ENCODE measurements around the gene BLTP2. TPM values are rescaled to one million over a fixed set of nuclear protein-coding genes. Genes with fewer than 3 reads are reported as not detected.
A peak's percentile ranks its signal among the peaks of the same experiment; 100 is the strongest.
"Not testable (repeated sequence)": the region's sequence is repeated elsewhere in the genome, so short reads cannot be mapped to it uniquely, and the experiment has no call there.

The BLTP2 gene
- total RNA-seq, 1 experiment from 2014 or later: 137 TPM

DNA sequence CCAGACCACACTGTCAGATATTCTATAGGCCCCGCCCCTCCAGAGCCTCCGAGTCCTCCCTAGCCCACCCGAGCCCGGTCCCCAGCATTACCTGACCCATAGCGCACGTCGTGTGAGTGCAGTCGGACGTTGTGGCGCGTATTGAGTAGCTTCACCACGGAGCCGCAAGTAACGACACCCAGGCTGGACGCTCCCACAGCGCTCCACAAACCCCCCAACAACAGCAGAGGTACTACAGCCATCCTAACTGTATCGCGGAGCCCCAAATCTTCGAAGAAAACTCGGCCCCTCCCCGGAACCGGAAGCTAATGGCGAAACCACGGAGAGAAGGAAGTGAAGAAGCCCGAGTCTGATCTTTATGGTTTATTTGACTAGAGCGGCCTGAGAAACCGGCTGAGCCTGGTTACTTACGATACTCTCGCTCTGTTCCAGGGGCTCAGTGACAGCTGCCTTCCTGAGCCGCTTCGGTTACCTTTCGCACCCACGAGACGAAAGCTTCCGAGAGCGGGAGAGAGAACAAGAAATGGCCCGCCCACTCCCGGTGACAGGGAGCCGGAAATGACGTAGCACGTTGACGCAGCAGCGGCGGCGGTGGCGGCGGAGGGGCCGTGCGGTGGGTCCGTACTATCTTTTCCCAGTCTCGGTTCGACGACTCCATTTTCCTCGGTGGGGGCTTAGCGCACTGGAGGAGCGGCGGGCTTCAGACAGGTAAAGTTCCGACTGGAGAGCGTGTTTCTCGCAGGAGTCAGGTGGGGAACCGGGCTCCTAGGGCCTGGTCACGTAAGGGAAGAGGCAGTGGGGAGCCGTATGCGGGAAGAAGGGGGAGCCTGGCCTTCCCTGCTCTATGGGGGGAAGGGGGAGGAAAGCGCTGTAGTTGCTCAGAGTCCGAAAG lies 16.9 kb upstream of the BLTP2 start, which contains the start of the genes SDF2 and SUPT6H:
Gene SDF2 (minus strand): TSS at position 272 of the 892 bp plus-strand sequence. CDS start 30 bp downstream, at position 242.
Gene SUPT6H (plus strand): TSS at position 571 of the 892 bp plus-strand sequence. CDS start 11,197 bp downstream, outside the sequence.
- Histone ChIP-seq H3K4me1 (ENCODE audit: insufficient read depth, low read length) (peaks cover 2% of the 10 kb centered on the region; the same call in 1 of the 2 replicates), H3T11ph (ENCODE audit: low read length) (no peak within 1 kb of the TSS), H3K27me3 (ENCODE audit: insufficient read depth, low read length) (no peaks in the 10 kb centered on the region), H3K23me2 (ENCODE audit: insufficient read length, low read depth, low read length, poor library complexity, severe bottlenecking) (peaks cover 5% of the 10 kb centered on the region), H3K56ac (ENCODE audit: insufficient read length, low read depth, low read length) (no peak within 1 kb of the TSS), H3K4ac (ENCODE audit: low read depth, low read length) (no peak within 1 kb of the TSS), H4K91ac (ENCODE audit: insufficient read length, low read depth, low read length) (no peak within 1 kb of the TSS), H2BK5ac (ENCODE audit: insufficient read length, low read length) (peak within 1 kb of the TSS; percentile 55), H3K18ac (ENCODE audit: insufficient read length, low read depth, low read length) (peak within 1 kb of the TSS; percentile 82), H4K20me1 (ENCODE audit: control insufficient read depth, insufficient read depth, insufficient read length) (no peaks in the 10 kb centered on the region), H3K9me3 (ENCODE audit: control insufficient read depth, low read depth, low read length) (no peaks in the 10 kb centered on the region), H2AK5ac (ENCODE audit: insufficient read length, low read length) (no peak within 1 kb of the TSS), H3K23ac (ENCODE audit: insufficient read length, low read depth, low read length) (no peak within 1 kb of the TSS), H3K9ac (ENCODE audit: extremely low read depth, insufficient read length, low read length) (peak within 1 kb of the TSS; percentile 93), H2AFZ (ENCODE audit: low read length) (peak within 1 kb of the TSS; percentile 93), H2BK15ac (ENCODE audit: low read depth, low read length) (no peak within 1 kb of the TSS), H3K27ac (ENCODE audit: insufficient read length, low read depth, low read length) (peak within 1 kb of the TSS; percentile 47), H4K5ac (ENCODE audit: insufficient read length, low read depth, low read length) (no peak within 1 kb of the TSS), H3K4me2 (ENCODE audit: insufficient read depth, insufficient read length, low read length) (peak within 1 kb of the TSS; percentile 95), H3K79me2 (ENCODE audit: insufficient read depth, low read length) (peaks cover 25% of the 10 kb centered on the region; the same call in 1 of the 2 replicates), H3K79me1 (ENCODE audit: insufficient read depth, low read depth, low read length, poor library complexity, severe bottlenecking) (peaks cover 3% of the 10 kb centered on the region), H3K14ac (ENCODE audit: insufficient read depth, low read length) (peak within 1 kb of the TSS; percentile 83), H2BK12ac (ENCODE audit: insufficient read length, low read depth, low read length) (no peak within 1 kb of the TSS), H2BK20ac (ENCODE audit: low read depth, low read length, poor library complexity, severe bottlenecking) (no peak within 1 kb of the TSS), H2BK120ac (ENCODE audit: low read depth, low read length, poor library complexity, severe bottlenecking) (no peak within 1 kb of the TSS), H4K8ac (replicated peaks; ENCODE audit: insufficient read length, low read depth, low read length) (no peak within 1 kb of the TSS)
- Mint-ChIP-seq H3K4me3 (peak within 1 kb of the TSS; percentile 100), H3K4me1 (peaks cover 16 to 20% of the 10 kb centered on the region in 2 experiments), H3K27me3 (ENCODE audit: low read depth) (no peaks in the 10 kb centered on the region; the same call in 1 of the 2 replicates), H3K9me3 (peaks cover 28 to 33% of the 10 kb centered on the region in 2 experiments), H3K27ac (peak within 1 kb of the TSS; percentile 100), H3K36me3 (ENCODE audit: insufficient read depth in 1 of 3, low read depth in 3 of 3) (peaks cover 36 to 58% (median 56%) of the 10 kb centered on the region in 3 experiments)
- peak; percentile 95 for DNase-seq
- TF ChIP-seq, protein P1, sequence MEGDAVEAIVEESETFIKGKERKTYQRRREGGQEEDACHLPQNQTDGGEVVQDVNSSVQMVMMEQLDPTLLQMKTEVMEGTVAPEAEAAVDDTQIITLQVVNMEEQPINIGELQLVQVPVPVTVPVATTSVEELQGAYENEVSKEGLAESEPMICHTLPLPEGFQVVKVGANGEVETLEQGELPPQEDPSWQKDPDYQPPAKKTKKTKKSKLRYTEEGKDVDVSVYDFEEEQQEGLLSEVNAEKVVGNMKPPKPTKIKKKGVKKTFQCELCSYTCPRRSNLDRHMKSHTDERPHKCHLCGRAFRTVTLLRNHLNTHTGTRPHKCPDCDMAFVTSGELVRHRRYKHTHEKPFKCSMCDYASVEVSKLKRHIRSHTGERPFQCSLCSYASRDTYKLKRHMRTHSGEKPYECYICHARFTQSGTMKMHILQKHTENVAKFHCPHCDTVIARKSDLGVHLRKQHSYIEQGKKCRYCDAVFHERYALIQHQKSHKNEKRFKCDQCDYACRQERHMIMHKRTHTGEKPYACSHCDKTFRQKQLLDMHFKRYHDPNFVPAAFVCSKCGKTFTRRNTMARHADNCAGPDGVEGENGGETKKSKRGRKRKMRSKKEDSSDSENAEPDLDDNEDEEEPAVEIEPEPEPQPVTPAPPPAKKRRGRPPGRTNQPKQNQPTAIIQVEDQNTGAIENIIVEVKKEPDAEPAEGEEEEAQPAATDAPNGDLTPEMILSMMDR (conservative IDR thresholded peaks at IDR 0.05): no peak
- WGBS (ENCODE audit: extremely low coverage, insufficient read length, low lambda C conversion rate): no CpG with 5 or more reads among the region's 66 CpGs

DNA sequence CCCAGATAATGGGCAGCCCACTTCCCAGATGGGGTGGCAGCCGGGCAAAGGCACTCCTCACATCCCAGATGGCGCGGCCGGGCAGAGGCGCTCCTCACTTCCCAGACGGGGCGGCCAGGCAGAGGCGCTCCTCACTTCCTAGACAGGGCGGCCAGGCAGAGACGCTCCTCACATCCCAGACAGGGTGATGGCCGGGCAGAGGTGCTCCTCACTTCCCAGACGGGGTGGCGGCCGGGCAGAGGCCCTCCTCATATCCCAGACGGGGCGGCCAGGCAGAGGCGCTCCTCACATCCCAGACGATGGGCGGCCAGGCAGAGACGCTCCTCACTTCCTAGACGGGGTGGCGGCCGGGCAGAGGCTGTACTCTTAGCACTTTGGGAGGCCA lies 14.5 kb upstream of the BLTP2 start:
- H3K56ac ChIP-seq (ENCODE audit: insufficient read length, low read depth, low read length); H3K27me3 ChIP-seq (ENCODE audit: insufficient read depth, low read length); H3K27ac ChIP-seq (ENCODE audit: insufficient read length, low read depth, low read length); H3K27ac Mint-ChIP-seq; H4K20me1 ChIP-seq (ENCODE audit: control insufficient read depth, insufficient read depth, insufficient read length); H3K4ac ChIP-seq (ENCODE audit: low read depth, low read length); H2AK5ac ChIP-seq (ENCODE audit: insufficient read length, low read length); H2BK5ac ChIP-seq (ENCODE audit: insufficient read length, low read length); H3K9ac ChIP-seq (ENCODE audit: extremely low read depth, insufficient read length, low read length); H3K4me1 ChIP-seq (ENCODE audit: insufficient read depth, low read length); H4K8ac ChIP-seq (replicated peaks; ENCODE audit: insufficient read length, low read depth, low read length); H3K18ac ChIP-seq (ENCODE audit: insufficient read length, low read depth, low read length); H2BK12ac ChIP-seq (ENCODE audit: insufficient read length, low read depth, low read length); DNase-seq; H4K91ac ChIP-seq (ENCODE audit: insufficient read length, low read depth, low read length); H3K79me1 ChIP-seq (ENCODE audit: insufficient read depth, low read depth, low read length, poor library complexity, severe bottlenecking); H2BK15ac ChIP-seq (ENCODE audit: low read depth, low read length); H3K14ac ChIP-seq (ENCODE audit: insufficient read depth, low read length); H3K4me2 ChIP-seq (ENCODE audit: insufficient read depth, insufficient read length, low read length); H2BK20ac ChIP-seq (ENCODE audit: low read depth, low read length, poor library complexity, severe bottlenecking); H3T11ph ChIP-seq (ENCODE audit: low read length); H4K5ac ChIP-seq (ENCODE audit: insufficient read length, low read depth, low read length); H3K27me3 Mint-ChIP-seq (ENCODE audit: low read depth); H3K9me3 ChIP-seq (ENCODE audit: control insufficient read depth, low read depth, low read length); H2BK120ac ChIP-seq (ENCODE audit: low read depth, low read length, poor library complexity, severe bottlenecking); H2AFZ ChIP-seq (ENCODE audit: low read length); H3K23me2 ChIP-seq (ENCODE audit: insufficient read length, low read depth, low read length, poor library complexity, severe bottlenecking); H3K23ac ChIP-seq (ENCODE audit: insufficient read length, low read depth, low read length): not testable (repeated sequence)
- peaks cover 36 to 49% (median 48%) of the 10 kb centered on the region in 3 experiments for H3K36me3 Mint-ChIP-seq (ENCODE audit: insufficient read depth in 1 of 3, low read depth in 3 of 3)
- H3K9me3 Mint-ChIP-seq: peaks cover 28 to 33% of the 10 kb centered on the region in 2 experiments
- H3K79me2 ChIP-seq (ENCODE audit: insufficient read depth, low read length): peaks cover 20% of the 10 kb centered on the region; the same call in 1 of the 2 replicates
- WGBS (ENCODE audit: extremely low coverage, insufficient read length, low lambda C conversion rate): no CpG with 5 or more reads among the region's 23 CpGs
- peaks cover 16 to 20% of the 10 kb centered on the region in 2 experiments for H3K4me1 Mint-ChIP-seq
- peak overlapping the region in 1 of 2 experiments; percentile 20; a peak in 1 of 5 replicates for H3K4me3 Mint-ChIP-seq
